ENCODE data around the gene ATP1B1.

ATP1B1 gene

GRCh38 chr1:169081503-169082123, 24.9 kb upstream of the ATP1B1 start:
- no peak for TF ChIP-seq CTCF (IDR thresholded peaks at IDR 0.05)
- Histone ChIP-seq H3K4me3 (ENCODE audit: low read depth in 1 of 2, low read length in 1 of 2) (no peak overlapping the region), H3K9me3 (no peaks in the 10 kb centered on the region), H3K27me3 (no peaks in the 10 kb centered on the region), H3K4me1 (ENCODE audit: control insufficient read depth in 1 of 2, insufficient read depth in 1 of 2, low read depth in 1 of 2, low read length in 1 of 2) (no peaks in the 10 kb centered on the region), H3K27ac (no peak overlapping the region), H3K36me3 (no peaks in the 10 kb centered on the region)

GRCh38 chr1:169085911-169086310, 20.6 kb upstream of the ATP1B1 start:
- Histone ChIP-seq H3K36me3 (no peaks in the 10 kb centered on the region), H3K9me3 (no peaks in the 10 kb centered on the region), H3K4me3 (ENCODE audit: low read depth in 1 of 2, low read length in 1 of 2) (no peak overlapping the region), H3K27ac (no peak overlapping the region), H3K4me1 (ENCODE audit: control insufficient read depth in 1 of 2, insufficient read depth in 1 of 2, low read depth in 1 of 2, low read length in 1 of 2) (no peaks in the 10 kb centered on the region), H3K27me3 (no peaks in the 10 kb centered on the region)
- TF ChIP-seq CTCF (IDR thresholded peaks at IDR 0.05) = no peak

GRCh38 chr1:169086603-169087455, 19.7 kb upstream of the ATP1B1 start:
- Histone ChIP-seq H3K4me3 (ENCODE audit: low read depth in 1 of 2, low read length in 1 of 2) (no peak overlapping the region), H3K27ac (no peak overlapping the region), H3K27me3 (no peaks in the 10 kb centered on the region), H3K9me3 (no peaks in the 10 kb centered on the region), H3K36me3 (no peaks in the 10 kb centered on the region), H3K4me1 (ENCODE audit: control insufficient read depth in 1 of 2, insufficient read depth in 1 of 2, low read depth in 1 of 2, low read length in 1 of 2) (no peaks in the 10 kb centered on the region)
- TF ChIP-seq CTCF (IDR thresholded peaks at IDR 0.05) = no peak

GRCh38 chr1:169087876-169088275, 18.6 kb upstream of the ATP1B1 start:
- H3K9me3 ChIP-seq = no peaks in the 10 kb centered on the region
- TF ChIP-seq CTCF (IDR thresholded peaks at IDR 0.05) = no peak

GRCh38 chr1:169089776-169090175, 16.7 kb upstream of the ATP1B1 start:
- Histone ChIP-seq H3K4me1 (ENCODE audit: control insufficient read depth in 1 of 2, insufficient read depth in 1 of 2, low read depth in 1 of 2, low read length in 1 of 2) (no peaks in the 10 kb centered on the region), H3K9me3 (no peaks in the 10 kb centered on the region), H3K27ac (no peak overlapping the region), H3K27me3 (no peaks in the 10 kb centered on the region), H3K36me3 (no peaks in the 10 kb centered on the region), H3K4me3 (ENCODE audit: low read depth in 1 of 2, low read length in 1 of 2) (no peak overlapping the region)
- no peak for TF ChIP-seq CTCF (IDR thresholded peaks at IDR 0.05)

More at GRCh38 chr1:169087876-169088275, 18.6 kb upstream of the ATP1B1 start:
- Histone ChIP-seq H3K27ac (no peak overlapping the region), H3K27me3 (no peaks in the 10 kb centered on the region), H3K36me3 (no peaks in the 10 kb centered on the region), H3K4me1 (ENCODE audit: control insufficient read depth in 1 of 2, insufficient read depth in 1 of 2, low read depth in 1 of 2, low read length in 1 of 2) (no peaks in the 10 kb centered on the region), H3K4me3 (ENCODE audit: low read depth in 1 of 2, low read length in 1 of 2) (no peak overlapping the region)
